ENCODE data around the gene RFXAP.

GRCh38 chr13:36862002-36862685 is 43.1 kb downstream of the RFXAP start:
- no peak for TF ChIP-seq CTCF (IDR thresholded peaks at IDR 0.05)
- TF ChIP-seq SMAD3 (CRISPR knock-in tag; IDR thresholded peaks at IDR 0.05; ENCODE audit: borderline replicate concordance), result no peak
- TF ChIP-seq USF2 (CRISPR knock-in tag; IDR thresholded peaks at IDR 0.05), result no peak
- no peak for TF ChIP-seq STAT6 (CRISPR knock-in tag; conservative IDR thresholded peaks at IDR 0.05; ENCODE audit: low read depth)
- no peak for TF ChIP-seq PREB (CRISPR knock-in tag; IDR thresholded peaks at IDR 0.05; ENCODE audit: borderline replicate concordance)
